ENCODE results near the gene TAL2.

The TAL2 gene

DNA sequence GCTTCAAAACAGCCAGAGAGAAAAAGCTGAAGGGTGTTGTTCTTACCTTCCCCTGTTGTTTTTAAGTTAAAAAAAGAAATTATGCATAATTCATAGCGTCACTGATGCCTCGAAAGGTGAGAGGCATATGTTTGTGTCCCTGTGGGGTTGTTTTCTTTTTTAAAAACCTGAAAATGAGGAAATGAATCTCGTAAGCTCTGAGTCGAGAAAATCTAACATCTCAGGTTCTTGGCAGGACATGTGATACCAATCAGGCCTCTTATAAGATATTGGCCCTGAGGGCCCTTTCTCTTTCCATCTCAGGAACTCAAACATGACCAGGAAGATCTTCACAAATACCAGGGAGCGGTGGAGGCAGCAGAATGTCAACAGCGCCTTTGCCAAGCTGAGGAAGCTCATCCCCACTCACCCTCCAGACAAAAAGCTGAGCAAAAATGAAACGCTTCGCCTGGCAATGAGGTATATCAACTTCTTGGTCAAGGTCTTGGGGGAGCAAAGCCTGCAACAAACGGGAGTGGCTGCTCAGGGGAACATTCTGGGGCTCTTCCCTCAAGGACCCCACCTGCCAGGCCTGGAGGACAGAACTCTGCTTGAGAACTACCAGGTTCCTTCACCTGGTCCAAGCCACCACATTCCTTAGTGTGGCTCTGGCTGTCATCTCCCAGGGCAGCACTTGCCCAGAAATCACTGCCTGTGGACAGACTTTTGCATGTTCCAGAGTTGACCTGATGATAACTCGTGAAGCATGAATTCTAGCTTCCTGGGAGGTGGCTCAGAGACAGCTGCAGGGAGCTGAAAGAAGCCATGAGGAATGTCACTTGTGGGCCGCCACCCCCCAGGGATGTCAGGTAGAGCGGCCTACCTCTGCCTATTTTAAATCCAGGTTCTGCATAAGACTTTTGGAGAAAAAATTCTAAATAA lies at the start of gene TAL2:
TSS of gene TAL2 (plus strand) at position 274 of the 921 bp plus-strand sequence. CDS start at position 314, 40 bp downstream.
- DNase-seq (ENCODE audit: low read depth in 2 of 2): no peak

- DNase-seq (ENCODE audit: low read depth in 2 of 2): no peak
Measured at GRCh38 chr9:105621001-105621400, 41.3 kb upstream of the TAL2 start.

DNA sequence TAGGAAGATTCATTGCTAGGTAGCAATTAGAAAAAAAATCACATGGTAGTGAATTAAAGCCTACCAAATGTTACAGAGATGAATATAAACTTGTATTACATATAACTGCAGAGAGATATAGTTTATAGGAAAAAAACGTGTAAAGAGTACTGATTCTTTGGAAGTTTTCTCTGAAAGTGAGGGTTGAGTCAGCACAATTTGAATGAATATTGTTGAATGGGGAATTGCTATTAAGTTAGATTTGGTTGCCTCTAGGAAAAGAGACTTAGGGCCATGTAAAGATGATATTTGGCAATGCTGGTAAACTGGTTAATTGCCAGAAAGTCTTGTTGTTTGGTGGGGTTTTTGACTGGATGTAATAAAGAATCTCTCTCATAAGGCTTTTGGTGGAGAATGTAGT lies 37.2 kb upstream of the TAL2 start:
- DNase-seq (ENCODE audit: low read depth in 2 of 2): no peak

DNA sequence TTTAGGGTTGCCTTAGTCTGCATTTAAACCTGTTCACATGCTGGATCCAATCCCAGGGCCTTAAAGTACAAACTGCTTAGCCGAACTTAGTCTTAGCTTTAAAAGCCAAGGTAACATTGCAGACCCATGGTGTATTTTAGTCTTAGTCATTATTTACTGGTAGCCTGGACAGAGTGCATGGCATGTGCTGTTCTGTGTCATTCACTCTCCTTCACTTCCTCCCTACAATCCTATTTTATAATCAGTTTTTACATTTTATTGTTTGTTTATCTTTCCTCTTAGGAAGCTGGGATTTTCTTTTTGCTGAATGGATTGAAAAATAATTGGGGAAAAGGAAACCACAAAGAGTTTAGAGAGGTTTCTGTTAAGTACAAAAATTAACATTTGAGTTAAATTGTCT lies 29.4 kb upstream of the TAL2 start:
- DNase-seq (ENCODE audit: low read depth in 2 of 2): no peak

DNA sequence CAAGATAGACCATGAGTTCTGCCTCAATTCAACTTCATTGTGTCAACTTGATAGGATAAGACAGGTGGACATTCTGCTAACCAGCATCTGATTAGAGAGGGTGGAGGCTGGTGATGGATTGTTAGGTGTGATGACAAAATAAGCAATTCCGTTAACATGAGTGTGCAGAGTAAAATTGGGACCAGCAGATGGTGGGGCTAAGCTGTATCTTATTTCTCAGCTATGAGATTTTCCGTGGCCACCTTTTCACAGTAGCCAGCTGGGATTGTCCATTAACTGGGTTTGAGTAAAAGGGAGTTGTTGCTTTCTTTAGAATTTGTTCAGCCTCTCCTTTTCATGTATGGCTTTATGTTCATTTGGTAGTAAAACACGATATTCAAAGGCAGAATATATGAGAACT lies 28.8 kb upstream of the TAL2 start:
- DNase-seq (ENCODE audit: low read depth in 2 of 2): no peak

- no peak for DNase-seq (ENCODE audit: low read depth in 2 of 2)
Measured at GRCh38 chr9:105636331-105636730, 25.9 kb upstream of the TAL2 start.

DNA sequence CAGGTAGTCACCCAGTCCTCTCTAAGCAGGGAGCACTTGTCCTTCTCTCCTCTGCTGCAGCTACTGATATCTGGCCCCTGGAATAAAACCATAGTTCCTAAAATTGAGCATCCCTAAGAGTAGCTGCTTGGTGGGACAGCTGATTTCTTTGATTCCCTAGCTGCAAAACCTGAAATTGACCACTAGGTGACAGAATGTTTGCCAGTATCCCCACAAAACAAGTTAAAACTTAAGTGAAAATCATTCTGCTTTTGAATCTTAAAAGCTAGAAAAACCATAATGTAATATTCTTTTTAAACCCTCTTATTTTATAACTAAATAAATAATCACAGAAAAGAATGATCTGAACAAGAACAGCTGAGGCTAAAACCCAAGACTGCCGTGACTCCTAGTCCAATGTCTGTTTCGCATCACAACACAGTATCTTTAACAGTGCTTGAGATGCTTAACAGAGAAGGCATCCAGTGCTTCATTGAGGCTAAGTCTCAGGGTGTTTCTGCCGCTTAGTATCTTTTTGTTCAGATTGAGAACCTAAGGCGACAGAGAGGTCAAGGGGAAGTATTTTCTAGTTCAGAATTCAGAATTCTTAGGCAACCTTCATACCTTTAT lies 24.4 kb upstream of the TAL2 start:
- no peak for DNase-seq (ENCODE audit: low read depth in 2 of 2)

- DNase-seq (ENCODE audit: low read depth in 2 of 2): no peak
Measured at GRCh38 chr9:105639936-105640335, 22.3 kb upstream of the TAL2 start.

DNA sequence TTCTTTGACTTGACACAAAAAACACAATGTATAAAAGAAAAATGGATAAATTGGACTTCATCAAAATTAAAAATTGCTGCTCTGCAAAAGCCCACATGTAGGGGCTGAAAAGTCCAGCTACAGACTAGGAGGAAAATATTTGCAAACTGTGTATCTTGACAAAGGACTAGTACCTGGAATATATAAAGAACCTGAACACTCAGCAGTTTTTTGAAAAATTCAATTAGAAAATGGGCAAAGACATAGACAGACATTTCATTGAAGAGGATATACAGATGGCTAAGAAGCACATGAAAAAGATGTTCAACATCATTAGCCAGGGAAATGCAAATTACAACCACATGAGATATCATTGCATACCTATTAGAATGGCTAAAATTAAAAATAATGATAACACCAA lies 18.5 kb upstream of the TAL2 start:
- DNase-seq (ENCODE audit: low read depth in 2 of 2): no peak

GRCh38 chr9:105646879-105647594 lies 15.2 kb upstream of the TAL2 start:
- DNase-seq (ENCODE audit: low read depth in 2 of 2): no peak

- no peak for DNase-seq (ENCODE audit: low read depth in 2 of 2)
Measured at GRCh38 chr9:105647595-105648349, 14.5 kb upstream of the TAL2 start.

DNA sequence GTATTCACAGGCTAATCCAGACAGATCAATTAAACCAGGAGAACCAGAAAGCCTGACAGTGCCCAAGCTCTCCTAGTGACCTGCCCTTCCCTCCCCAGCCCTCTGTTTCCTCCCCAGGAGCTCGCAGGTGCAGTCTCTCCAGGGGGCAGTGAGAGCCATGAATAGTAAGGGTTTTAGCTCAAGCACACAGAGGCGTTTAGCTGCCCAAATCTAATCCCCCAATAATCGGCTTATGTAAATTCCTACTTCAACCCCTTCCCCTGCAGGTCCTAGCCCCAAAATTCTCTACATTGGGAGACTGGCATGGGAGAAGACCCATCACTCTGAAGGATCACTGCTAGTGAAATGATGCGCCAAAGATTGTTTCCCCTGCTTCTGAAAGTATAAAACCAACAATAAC lies 10.5 kb upstream of the TAL2 start:
- DNase-seq (ENCODE audit: low read depth in 2 of 2): no peak

- no peak for DNase-seq (ENCODE audit: low read depth in 2 of 2)
Measured at GRCh38 chr9:105656131-105656921, 5.9 kb upstream of the TAL2 start.

- no peak for DNase-seq (ENCODE audit: low read depth in 2 of 2)
Measured at GRCh38 chr9:105658351-105658750, 3.9 kb upstream of the TAL2 start.

GRCh38 chr9:105661011-105661410 lies 1.2 kb upstream of the TAL2 start:
- DNase-seq (ENCODE audit: low read depth in 2 of 2): no peak

- DNase-seq (ENCODE audit: low read depth in 2 of 2): no peak
Measured at GRCh38 chr9:105663914-105664313, 1.7 kb downstream of the TAL2 start.

DNA sequence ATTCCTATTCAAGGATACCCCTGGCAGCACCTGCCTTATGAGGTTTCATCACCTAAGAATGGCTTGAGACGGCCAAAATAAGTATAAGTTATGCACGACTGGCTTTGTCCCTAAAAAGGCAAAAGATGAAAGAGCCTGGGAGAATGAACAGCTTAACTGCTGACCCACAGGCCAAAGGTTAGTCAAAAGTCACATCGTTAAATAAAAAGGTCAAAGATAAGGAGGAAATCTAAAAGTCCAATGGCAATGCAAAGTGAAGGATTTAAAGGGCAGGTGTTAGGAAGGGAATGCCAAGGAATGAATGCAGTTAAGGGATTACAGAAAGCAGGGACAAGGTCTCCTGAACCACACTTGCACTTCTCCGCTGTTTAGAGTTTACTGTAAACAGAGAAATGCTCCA lies 5.6 kb downstream of the TAL2 start:
- no peak for DNase-seq (ENCODE audit: low read depth in 2 of 2)

GRCh38 chr9:105670315-105670714 lies 8.1 kb downstream of the TAL2 start:
- no peak for DNase-seq (ENCODE audit: low read depth in 2 of 2)

- no peak for DNase-seq (ENCODE audit: low read depth in 2 of 2)
Measured at GRCh38 chr9:105670775-105671174, 8.5 kb downstream of the TAL2 start.

- DNase-seq (ENCODE audit: low read depth in 2 of 2): no peak
Measured at GRCh38 chr9:105672711-105673234, 10.5 kb downstream of the TAL2 start.

GRCh38 chr9:105673850-105674387 lies 11.7 kb downstream of the TAL2 start:
- DNase-seq (ENCODE audit: low read depth in 2 of 2): no peak

All from stimulated activated CD8-positive, alpha-beta memory T cell treated with anti-CD3 and anti-CD28 coated beads, Interleukin-2, amount 100 ng/mL, for 1 hour (primary cell).